ENCODE data around the gene GRK4.

Gene GRK4

DNA sequence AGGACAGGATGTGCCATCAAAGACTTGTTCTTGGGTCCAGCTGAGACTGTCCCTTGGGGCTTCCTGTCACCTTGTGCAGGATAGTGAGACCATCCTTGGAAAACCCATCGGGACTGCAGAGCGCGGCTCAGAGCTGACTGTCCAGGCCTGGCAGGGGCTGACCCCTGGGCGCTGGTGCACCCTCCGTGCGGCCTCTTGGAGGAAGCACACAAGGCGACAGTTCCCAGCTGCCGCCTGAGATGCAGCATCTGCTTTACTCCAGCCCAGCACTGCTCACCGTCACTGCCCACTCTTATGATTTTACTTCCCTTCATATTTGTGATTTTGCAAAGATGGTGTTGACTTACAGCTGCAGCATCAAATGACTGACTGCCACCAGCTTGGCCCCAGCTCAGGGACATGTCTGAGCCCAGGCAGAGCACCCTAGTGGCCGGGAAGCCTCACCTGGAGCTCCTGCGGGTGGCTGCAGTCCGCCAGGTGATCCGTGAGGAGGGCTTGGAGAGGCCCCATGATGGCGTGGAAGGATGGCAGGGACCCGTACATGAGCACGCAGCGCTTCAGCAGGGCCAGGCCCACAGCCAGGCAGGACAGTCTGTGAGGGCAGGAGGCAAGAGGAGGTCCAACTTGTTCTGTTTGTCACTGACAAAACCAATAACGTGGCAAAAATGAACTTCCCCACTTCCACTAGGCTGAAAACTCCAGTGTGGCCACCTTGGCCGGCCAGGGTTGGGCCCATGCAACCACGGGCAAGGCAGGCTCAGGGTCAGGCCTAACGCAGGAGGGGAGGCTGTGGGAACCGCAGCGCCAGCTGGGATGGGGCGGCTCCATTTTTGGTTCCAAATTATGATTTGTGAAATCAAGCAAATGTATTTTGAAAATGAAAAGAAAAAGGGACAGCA, 22.0 kb upstream of the GRK4 start (continued):
- TF ChIP-seq, protein P1, sequence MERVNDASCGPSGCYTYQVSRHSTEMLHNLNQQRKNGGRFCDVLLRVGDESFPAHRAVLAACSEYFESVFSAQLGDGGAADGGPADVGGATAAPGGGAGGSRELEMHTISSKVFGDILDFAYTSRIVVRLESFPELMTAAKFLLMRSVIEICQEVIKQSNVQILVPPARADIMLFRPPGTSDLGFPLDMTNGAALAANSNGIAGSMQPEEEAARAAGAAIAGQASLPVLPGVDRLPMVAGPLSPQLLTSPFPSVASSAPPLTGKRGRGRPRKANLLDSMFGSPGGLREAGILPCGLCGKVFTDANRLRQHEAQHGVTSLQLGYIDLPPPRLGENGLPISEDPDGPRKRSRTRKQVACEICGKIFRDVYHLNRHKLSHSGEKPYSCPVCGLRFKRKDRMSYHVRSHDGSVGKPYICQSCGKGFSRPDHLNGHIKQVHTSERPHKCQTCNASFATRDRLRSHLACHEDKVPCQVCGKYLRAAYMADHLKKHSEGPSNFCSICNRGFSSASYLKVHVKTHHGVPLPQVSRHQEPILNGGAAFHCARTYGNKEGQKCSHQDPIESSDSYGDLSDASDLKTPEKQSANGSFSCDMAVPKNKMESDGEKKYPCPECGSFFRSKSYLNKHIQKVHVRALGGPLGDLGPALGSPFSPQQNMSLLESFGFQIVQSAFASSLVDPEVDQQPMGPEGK (tag by site-specific recombination; IDR thresholded peaks at IDR 0.05): no peak
- TF ChIP-seq ZNF311 (tag by site-specific recombination; IDR thresholded peaks at IDR 0.05; ENCODE audit: borderline replicate concordance) (no peak), ZNF677 (tag by site-specific recombination; IDR thresholded peaks at IDR 0.05) (no peak), ZNF16 (tag by site-specific recombination; IDR thresholded peaks at IDR 0.05; ENCODE audit: low read depth) (no peak), ZNF341 (tag by site-specific recombination; IDR thresholded peaks at IDR 0.05; ENCODE audit: low read depth) (no peak)
- TF ChIP-seq, protein P2, sequence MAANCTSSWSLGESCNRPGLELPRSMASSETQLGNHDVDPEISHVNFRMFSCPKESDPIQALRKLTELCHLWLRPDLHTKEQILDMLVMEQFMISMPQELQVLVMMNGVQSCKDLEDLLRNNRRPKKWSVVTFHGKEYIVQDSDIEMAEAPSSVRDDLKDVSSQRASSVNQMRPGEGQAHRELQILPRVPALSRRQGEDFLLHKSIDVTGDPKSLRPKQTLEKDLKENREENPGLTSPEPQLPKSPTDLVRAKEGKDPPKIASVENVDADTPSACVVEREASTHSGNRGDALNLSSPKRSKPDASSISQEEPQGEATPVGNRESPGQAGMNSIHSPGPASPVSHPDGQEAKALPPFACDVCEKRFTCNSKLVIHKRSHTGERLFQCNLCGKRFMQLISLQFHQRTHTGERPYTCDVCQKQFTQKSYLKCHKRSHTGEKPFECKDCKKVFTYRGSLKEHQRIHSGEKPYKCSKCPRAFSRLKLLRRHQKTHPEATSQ (tag by site-specific recombination; IDR thresholded peaks at IDR 0.05): no peak

DNA sequence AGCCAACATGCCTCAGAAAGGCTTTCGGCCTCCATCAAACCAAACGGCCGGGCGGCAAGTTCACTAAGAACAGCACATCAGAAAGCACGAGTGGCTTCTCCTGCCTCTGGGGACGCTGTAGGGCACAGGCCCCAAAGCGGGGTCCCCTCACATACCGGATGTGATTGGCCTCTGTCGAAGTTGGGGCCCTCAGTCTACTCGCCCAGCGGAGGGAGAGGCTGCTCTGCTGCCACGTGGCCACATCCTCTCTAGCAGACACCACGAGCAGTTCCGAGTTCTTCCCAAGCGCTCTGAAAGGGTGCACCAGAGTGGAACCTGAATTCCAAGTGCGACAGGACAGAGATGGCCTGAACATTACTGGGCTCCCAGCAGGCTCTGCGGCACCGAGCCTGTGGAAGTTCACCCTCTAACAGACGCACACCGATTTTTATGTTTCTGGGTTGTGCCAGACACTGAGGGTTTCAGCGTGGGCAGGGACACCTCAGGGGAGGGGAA, 21.3 kb upstream of the GRK4 start:
- POLR2A ChIA-PET: no interaction called here
- Histone ChIP-seq H3K36me3 (ENCODE audit: control insufficient read depth in 2 of 2, insufficient read depth in 1 of 2, low read length in 2 of 2) (peaks cover 6 to 99% of the 10 kb centered on the region in 2 experiments; a peak in 2 of 3 replicates), H3K4me3 (ENCODE audit: low read depth, low read length) (no peak overlapping the region)

More for the DNA sequence above, 21.3 kb upstream of the GRK4 start:
- no peaks in the 10 kb centered on the region for H3K4me1 ChIP-seq (ENCODE audit: control insufficient read depth, insufficient read depth, low read length)
- CTCF ChIA-PET: interaction anchor here (0.6 kb wide), 1 partner anchor 10 kb away, joined by 4 read pairs; no protein-coding TSS in a partner anchor
- no peak overlapping the region for H3K27ac ChIP-seq (ENCODE audit: extremely low read depth, low read depth, low read length)
- TF ChIP-seq KLF7 (tag by site-specific recombination; IDR thresholded peaks at IDR 0.05; ENCODE audit: borderline replicate concordance): no peak
- TF ChIP-seq ZNF133 (tag by site-specific recombination; IDR thresholded peaks at IDR 0.05): no peak
- no peak for TF ChIP-seq KLF9 (tag by site-specific recombination; IDR thresholded peaks at IDR 0.05; ENCODE audit: low read depth)
- no peak for TF ChIP-seq ZNF366 (tag by site-specific recombination; conservative IDR thresholded peaks at IDR 0.05)
- TF ChIP-seq ZSCAN23 (tag by site-specific recombination; IDR thresholded peaks at IDR 0.05): no peak
- TF ChIP-seq BCL11A (tag by site-specific recombination; IDR thresholded peaks at IDR 0.05; ENCODE audit: low read depth): no peak
- TF ChIP-seq, protein P3, sequence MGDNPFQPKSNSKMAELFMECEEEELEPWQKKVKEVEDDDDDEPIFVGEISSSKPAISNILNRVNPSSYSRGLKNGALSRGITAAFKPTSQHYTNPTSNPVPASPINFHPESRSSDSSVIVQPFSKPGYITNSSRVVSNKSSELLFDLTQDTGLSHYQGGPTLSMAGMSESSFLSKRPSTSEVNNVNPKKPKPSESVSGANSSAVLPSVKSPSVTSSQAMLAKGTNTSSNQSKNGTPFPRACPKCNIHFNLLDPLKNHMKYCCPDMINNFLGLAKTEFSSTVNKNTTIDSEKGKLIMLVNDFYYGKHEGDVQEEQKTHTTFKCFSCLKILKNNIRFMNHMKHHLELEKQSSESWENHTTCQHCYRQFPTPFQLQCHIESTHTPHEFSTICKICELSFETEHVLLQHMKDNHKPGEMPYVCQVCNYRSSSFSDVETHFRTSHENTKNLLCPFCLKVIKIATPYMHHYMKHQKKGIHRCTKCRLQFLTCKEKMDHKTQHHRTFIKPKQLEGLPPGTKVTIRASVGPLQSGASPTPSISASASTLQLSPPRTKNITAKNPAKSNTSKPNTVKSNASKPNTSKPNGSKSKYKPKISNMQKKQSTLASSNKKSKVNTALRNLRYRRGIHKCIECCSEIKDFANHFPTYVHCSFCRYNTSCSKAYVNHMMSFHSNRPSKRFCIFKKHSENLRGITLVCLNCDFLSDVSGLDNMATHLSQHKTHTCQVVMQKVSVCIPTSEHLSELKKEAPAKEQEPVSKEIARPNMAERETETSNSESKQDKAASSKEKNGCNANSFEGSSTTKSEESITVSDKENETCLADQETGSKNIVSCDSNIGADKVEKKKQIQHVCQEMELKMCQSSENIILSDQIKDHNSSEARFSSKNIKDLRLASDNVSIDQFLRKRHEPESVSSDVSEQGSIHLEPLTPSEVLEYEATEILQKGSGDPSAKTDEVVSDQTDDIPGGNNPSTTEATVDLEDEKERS (tag by site-specific recombination; IDR thresholded peaks at IDR 0.05): no peak
- TF ChIP-seq ZNF19 (tag by site-specific recombination; IDR thresholded peaks at IDR 0.05; ENCODE audit: low read depth): no peak
- TF ChIP-seq, protein P4, sequence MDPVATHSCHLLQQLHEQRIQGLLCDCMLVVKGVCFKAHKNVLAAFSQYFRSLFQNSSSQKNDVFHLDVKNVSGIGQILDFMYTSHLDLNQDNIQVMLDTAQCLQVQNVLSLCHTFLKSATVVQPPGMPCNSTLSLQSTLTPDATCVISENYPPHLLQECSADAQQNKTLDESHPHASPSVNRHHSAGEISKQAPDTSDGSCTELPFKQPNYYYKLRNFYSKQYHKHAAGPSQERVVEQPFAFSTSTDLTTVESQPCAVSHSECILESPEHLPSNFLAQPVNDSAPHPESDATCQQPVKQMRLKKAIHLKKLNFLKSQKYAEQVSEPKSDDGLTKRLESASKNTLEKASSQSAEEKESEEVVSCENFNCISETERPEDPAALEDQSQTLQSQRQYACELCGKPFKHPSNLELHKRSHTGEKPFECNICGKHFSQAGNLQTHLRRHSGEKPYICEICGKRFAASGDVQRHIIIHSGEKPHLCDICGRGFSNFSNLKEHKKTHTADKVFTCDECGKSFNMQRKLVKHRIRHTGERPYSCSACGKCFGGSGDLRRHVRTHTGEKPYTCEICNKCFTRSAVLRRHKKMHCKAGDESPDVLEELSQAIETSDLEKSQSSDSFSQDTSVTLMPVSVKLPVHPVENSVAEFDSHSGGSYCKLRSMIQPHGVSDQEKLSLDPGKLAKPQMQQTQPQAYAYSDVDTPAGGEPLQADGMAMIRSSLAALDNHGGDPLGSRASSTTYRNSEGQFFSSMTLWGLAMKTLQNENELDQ (tag by site-specific recombination; IDR thresholded peaks at IDR 0.05; ENCODE audit: low read depth): no peak
- TF ChIP-seq ZNF211 (tag by site-specific recombination; IDR thresholded peaks at IDR 0.05; ENCODE audit: low read depth): no peak
- TF ChIP-seq, protein P5, sequence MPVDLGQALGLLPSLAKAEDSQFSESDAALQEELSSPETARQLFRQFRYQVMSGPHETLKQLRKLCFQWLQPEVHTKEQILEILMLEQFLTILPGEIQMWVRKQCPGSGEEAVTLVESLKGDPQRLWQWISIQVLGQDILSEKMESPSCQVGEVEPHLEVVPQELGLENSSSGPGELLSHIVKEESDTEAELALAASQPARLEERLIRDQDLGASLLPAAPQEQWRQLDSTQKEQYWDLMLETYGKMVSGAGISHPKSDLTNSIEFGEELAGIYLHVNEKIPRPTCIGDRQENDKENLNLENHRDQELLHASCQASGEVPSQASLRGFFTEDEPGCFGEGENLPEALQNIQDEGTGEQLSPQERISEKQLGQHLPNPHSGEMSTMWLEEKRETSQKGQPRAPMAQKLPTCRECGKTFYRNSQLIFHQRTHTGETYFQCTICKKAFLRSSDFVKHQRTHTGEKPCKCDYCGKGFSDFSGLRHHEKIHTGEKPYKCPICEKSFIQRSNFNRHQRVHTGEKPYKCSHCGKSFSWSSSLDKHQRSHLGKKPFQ (tag by site-specific recombination; IDR thresholded peaks at IDR 0.05): no peak
- H3K9me3 ChIP-seq (ENCODE audit: control insufficient read depth, insufficient read depth, low read depth, low read length): no peaks in the 10 kb centered on the region

All from HEK293 (cell line).